Stimulated activated CD8-positive, alpha-beta memory T cell treated with anti-CD3 and anti-CD28 coated beads, Interleukin-7, amount 100 ng/mL, for 48 hours (primary cell): Measurements from ENCODE around the gene RNF175.

ENCODE experiments used
- DNase-seq, 2 donors: peaks; one replicate each; pipeline ENCODE4 v3.0.0-alpha.2; 2020; ENCODE audit warnings: low read depth in 1 of 2; ENCODE audit errors: extremely low read depth in 1 of 2

Gene RNF175

GRCh38 chr4:153750197-153750817 lies 9.5 kb downstream of the RNF175 start:
- DNase-seq = peak in 1 of 2 donors; percentile 25

- DNase-seq = no peak
Measured at GRCh38 chr4:153748378-153748777, 11.4 kb downstream of the RNF175 start.

- DNase-seq = no peak
Measured at GRCh38 chr4:153747406-153747955, 12.3 kb downstream of the RNF175 start.

- no peak for DNase-seq
Measured at GRCh38 chr4:153745651-153746050, 14.2 kb downstream of the RNF175 start.

GRCh38 chr4:153741541-153741940 lies 18.3 kb downstream of the RNF175 start:
- DNase-seq = no peak

- no peak for DNase-seq
Measured at GRCh38 chr4:153735906-153736461, 23.8 kb downstream of the RNF175 start.

- DNase-seq = no peak
Measured at GRCh38 chr4:153733751-153734448, 25.9 kb downstream of the RNF175 start.

- no peak for DNase-seq
Measured at GRCh38 chr4:153731239-153731638, 28.6 kb downstream of the RNF175 start.

- DNase-seq = no peak
Measured at GRCh38 chr4:153729895-153730294, 29.9 kb downstream of the RNF175 start.

- DNase-seq = no peak
Measured at GRCh38 chr4:153728660-153729059, 31.2 kb downstream of the RNF175 start.

- no peak for DNase-seq
Measured at GRCh38 chr4:153728151-153728550, 31.7 kb downstream of the RNF175 start.

GRCh38 chr4:153725831-153726154 lies 34.0 kb downstream of the RNF175 start:
- DNase-seq = no peak

GRCh38 chr4:153725136-153725830 lies 34.5 kb downstream of the RNF175 start:
- DNase-seq = no peak

GRCh38 chr4:153724606-153725005 lies 35.2 kb downstream of the RNF175 start:
- peak in 1 of 2 donors; percentile 8 for DNase-seq

GRCh38 chr4:153722036-153722435 lies 37.8 kb downstream of the RNF175 start:
- DNase-seq = no peak

GRCh38 chr4:153713866-153714646 lies 45.8 kb downstream of the RNF175 start:
- no peak for DNase-seq

- DNase-seq = no peak
Measured at GRCh38 chr4:153710681-153711080, 49.1 kb downstream of the RNF175 start.

GRCh38 chr4:153706519-153706918 lies 53.3 kb downstream of the RNF175 start:
- no peak for DNase-seq

GRCh38 chr4:153705743-153706468 lies 53.9 kb downstream of the RNF175 start:
- no peak for DNase-seq

GRCh38 chr4:153704522-153704921 lies 55.3 kb downstream of the RNF175 start:
- DNase-seq = no peak
